ENCODE data around the gene CDH3.

DNA sequence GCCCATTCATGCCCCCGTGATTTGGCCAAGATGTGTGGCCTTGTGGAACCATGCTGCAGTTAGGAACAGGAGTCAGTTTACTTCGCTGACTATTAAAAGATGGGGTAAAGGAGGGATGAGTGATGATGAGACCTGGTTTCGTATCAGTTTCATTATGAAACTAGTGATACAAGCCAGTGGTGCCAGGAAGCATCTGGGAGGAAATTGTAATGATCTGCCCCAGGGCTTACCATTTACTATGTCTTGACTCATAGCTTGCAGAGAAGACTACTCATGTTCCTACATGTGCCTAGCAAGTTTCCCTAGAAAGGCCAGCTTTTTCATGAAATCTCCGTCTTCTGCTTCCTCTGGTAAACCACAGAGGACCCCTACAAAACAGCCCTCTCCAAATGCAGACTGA is 23.2 kb downstream of the CDH3 start:
- TF ChIP-seq GATA2 (IDR thresholded peaks at IDR 0.05; ENCODE audit: low read depth, low read length) (no peak), GATA3 (IDR thresholded peaks at IDR 0.05; ENCODE audit: low read depth, low read length) (no peak)
